Type B pancreatic cell (in vitro differentiated cells): Measurements from ENCODE around the gene SPATS2. TPM values are rescaled to one million over a fixed set of nuclear protein-coding genes. Genes with fewer than 3 reads are reported as not detected.
"Not testable (repeated sequence)": the region's sequence is repeated elsewhere in the genome, so short reads cannot be mapped to it uniquely, and the experiment has no call there.

ENCODE experiments used
- DNase-seq: peaks from one replicate; pipeline ENCODE4 v3.0.0; 2021; ENCODE audit warnings: mixed read lengths; ENCODE audit not compliant: unreplicated experiment; ENCODE audit errors: extremely low spot score
- H3K27ac Mint-ChIP-seq: 2 replicates; pipeline ENCODE4 v1.8.0; 2021; ENCODE audit warnings: mild to moderate bottlenecking, mixed read lengths
- H3K27me3 Mint-ChIP-seq: 2 replicates; pipeline ENCODE4 v1.8.0; 2021; ENCODE audit warnings: mixed read lengths
- H3K36me3 Mint-ChIP-seq: 2 replicates; pipeline ENCODE4 v1.8.0; 2021; ENCODE audit warnings: mixed read lengths
- H3K4me1 Mint-ChIP-seq: one replicate; pipeline ENCODE4 v1.8.0; 2021; ENCODE audit warnings: mixed read lengths; ENCODE audit not compliant: unreplicated experiment
- H3K4me3 Mint-ChIP-seq: 2 replicates; pipeline ENCODE4 v1.8.0; 2021; ENCODE audit warnings: mild to moderate bottlenecking, mixed read lengths
- H3K9me3 Mint-ChIP-seq: 2 replicates; pipeline ENCODE4 v1.8.0; 2021; ENCODE audit warnings: mixed read lengths
- total RNA-seq: library from RNA; stranded (reverse); gene quantifications from 2 replicates; pipeline ENCODE4 v1.2.1, GENCODE V29; 2021; ENCODE audit warnings: low replicate concordance
- TF ChIP-seq, protein P1 (sequence below): fragments of 200-600 bp; sonication (generic); conservative IDR thresholded peaks from 2 replicates; pipeline ENCODE4 v1.5.0; 2021; ENCODE audit warnings: antibody characterized with exemption, mild to moderate bottlenecking

Gene SPATS2
- total RNA-seq, 1 donor from 2014 or later, result 40.3 TPM

DNA sequence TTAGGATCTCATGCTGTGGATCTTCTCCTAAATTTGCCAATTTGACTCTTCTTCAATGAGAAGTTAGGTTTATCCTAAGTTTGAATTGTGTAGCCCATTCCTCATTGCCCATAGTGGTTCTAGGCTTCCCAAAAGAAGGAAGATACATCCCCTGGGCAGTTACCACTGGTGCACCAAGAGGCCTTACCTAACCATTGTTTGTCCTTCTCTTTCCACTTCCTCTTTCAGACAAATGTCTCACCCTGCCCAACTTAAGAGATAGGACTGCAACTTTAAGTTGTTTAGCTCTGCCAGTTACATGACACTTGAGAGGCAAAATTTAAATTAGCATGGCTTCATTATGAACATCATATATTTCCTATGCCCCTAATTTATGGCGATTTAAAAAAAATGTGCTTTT, 162.2 kb downstream of the SPATS2 start:
- Mint-ChIP-seq H3K27ac (no peak overlapping the region), H3K27me3 (no peaks in the 10 kb centered on the region), H3K36me3 (peaks cover 19% of the 10 kb centered on the region), H3K4me1 (peaks cover 3% of the 10 kb centered on the region), H3K9me3 (no peaks in the 10 kb centered on the region), H3K4me3 (no peak overlapping the region)
- no peak for DNase-seq
- TF ChIP-seq, protein P1, sequence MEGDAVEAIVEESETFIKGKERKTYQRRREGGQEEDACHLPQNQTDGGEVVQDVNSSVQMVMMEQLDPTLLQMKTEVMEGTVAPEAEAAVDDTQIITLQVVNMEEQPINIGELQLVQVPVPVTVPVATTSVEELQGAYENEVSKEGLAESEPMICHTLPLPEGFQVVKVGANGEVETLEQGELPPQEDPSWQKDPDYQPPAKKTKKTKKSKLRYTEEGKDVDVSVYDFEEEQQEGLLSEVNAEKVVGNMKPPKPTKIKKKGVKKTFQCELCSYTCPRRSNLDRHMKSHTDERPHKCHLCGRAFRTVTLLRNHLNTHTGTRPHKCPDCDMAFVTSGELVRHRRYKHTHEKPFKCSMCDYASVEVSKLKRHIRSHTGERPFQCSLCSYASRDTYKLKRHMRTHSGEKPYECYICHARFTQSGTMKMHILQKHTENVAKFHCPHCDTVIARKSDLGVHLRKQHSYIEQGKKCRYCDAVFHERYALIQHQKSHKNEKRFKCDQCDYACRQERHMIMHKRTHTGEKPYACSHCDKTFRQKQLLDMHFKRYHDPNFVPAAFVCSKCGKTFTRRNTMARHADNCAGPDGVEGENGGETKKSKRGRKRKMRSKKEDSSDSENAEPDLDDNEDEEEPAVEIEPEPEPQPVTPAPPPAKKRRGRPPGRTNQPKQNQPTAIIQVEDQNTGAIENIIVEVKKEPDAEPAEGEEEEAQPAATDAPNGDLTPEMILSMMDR, result no peak

DNA sequence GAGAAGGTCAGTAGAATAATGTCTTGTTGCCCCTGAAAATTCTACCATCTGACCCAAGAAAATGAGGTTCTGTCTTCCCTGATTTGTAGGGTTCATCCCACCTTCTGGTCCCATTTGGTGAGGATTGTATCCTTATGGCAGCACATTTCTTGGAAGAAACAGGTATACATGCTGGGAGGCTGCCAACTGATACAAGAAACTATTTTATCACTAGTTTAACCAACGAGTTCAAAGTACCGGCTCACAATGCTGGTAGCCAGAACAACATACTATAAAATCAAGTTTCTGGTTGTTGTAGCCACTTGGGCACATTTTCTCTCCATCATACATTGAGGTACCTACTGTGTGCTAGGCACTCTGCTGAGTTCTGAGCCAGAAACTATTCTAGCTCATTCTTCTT, 164.5 kb downstream of the SPATS2 start:
- H3K36me3 Mint-ChIP-seq, result peaks cover 7% of the 10 kb centered on the region
- H3K9me3 Mint-ChIP-seq, result no peaks in the 10 kb centered on the region
- no peak overlapping the region for H3K4me3 Mint-ChIP-seq
- no peak overlapping the region for H3K27ac Mint-ChIP-seq
- DNase-seq, result no peak
- peaks cover 3% of the 10 kb centered on the region for H3K4me1 Mint-ChIP-seq
- TF ChIP-seq, protein P1, result no peak
- H3K27me3 Mint-ChIP-seq, result peaks cover 18% of the 10 kb centered on the region

DNA sequence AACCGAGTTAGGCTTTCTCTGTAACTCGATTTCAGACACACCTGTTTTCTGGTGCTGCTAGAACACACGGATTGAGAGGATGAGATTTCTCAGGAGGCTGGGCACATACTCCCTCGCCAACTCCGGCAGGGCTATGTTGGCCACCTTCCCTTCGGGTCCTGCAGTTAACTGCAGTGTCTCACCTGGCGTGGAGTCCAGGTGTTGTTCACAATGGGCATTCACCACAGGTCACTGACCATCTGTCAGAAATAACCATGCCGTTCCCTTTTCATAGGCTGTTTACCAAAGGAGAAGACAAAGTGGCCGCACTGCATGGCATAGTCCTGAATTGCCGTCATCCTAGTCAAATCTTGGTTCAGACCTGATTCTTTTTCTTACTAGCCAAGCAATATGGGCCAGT, 166.1 kb downstream of the SPATS2 start:
- no peaks in the 10 kb centered on the region for H3K9me3 Mint-ChIP-seq
- H3K4me3 Mint-ChIP-seq, result no peak overlapping the region
- no peak overlapping the region for H3K27ac Mint-ChIP-seq
- H3K27me3 Mint-ChIP-seq, result peaks cover 33% of the 10 kb centered on the region
- TF ChIP-seq, protein P1, result no peak
- H3K36me3 Mint-ChIP-seq, result peaks cover 7% of the 10 kb centered on the region
- DNase-seq, result no peak
- peaks cover 3% of the 10 kb centered on the region for H3K4me1 Mint-ChIP-seq

DNA sequence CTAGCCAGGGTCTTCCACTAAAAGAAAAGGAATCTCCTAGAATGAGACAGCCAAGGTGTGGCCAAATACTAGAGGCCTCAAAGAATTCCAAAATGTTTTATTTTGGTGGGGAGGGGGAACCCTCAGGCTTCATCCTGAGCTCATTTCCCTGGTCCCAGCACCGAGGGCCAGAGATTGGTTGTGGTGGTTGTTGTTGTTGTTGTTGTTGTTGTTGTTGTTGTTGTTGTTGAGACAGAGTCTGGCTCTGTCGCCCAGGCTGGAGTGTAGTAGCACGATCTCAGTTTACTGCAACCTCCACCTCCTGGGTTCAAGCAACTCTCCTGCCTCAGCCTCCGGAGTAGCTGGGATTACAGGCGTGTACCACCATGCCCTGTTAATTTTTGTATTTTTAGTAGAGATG, 166.9 kb downstream of the SPATS2 start:
- not testable (repeated sequence) for H3K4me1 Mint-ChIP-seq, H3K36me3 Mint-ChIP-seq, H3K4me3 Mint-ChIP-seq, DNase-seq, H3K9me3 Mint-ChIP-seq, H3K27ac Mint-ChIP-seq
- H3K27me3 Mint-ChIP-seq, result peaks cover 34% of the 10 kb centered on the region

DNA sequence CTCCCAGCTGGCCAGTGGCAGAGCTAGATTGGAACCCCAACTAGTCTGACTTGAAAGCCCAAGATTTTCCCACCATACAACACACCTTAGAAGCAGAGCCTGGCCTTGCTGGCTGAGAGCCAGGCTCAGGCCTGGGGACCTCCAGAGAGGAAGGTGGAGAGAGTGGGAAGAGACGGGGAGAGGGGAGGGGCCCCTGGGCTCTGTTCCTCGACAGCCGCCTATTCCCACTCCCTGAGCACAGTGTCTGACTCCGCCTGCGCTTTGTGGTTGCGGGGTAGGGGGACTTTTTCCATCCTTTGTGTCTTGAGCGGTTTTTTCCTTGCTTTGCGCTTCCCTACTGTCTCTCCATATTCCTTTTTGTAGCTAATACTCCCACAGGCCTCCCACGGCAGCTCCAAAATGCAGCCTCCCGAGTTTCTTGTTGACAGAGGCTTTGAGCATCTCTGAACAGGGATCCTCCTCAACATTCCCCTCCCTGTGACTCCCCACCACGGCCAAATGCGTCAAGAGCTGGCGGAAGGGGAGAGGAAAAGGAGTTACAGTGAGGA, 167.5 kb downstream of the SPATS2 start:
- H3K36me3 Mint-ChIP-seq, result peaks cover 3% of the 10 kb centered on the region
- H3K4me3 Mint-ChIP-seq, result no peak overlapping the region
- TF ChIP-seq, protein P1, result no peak
- no peaks in the 10 kb centered on the region for H3K4me1 Mint-ChIP-seq
- DNase-seq, result no peak
- H3K27me3 Mint-ChIP-seq, result peaks cover 39% of the 10 kb centered on the region
- no peak overlapping the region for H3K27ac Mint-ChIP-seq
- no peaks in the 10 kb centered on the region for H3K9me3 Mint-ChIP-seq

DNA sequence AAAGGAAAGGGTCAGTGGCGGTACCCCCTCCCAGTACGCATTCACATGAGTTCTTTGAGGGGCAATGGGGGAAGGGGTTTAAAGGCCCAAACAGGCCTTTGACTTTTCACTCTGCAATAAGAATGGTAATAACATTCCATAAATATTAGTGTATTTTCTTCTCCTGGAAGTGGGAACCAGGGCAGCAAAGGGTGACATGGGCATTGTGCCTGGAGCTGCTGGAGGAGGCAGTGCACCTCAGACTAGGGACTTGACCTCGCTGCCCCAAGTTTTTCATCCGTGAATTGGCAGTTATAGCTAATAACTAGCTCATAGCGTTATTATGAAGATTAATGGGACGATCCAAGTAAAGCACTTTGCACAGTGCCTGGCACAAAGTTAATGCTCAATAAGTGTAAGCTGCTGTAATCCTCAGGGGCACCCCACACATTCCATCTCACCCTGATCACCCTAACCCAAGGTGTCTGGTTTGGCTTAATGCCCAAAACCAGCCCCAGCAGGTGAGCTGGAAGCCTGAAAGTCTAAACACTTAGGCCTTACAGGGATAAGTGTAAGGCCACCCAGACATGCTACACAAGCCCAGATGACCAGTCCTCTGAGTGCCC, 168.8 kb downstream of the SPATS2 start:
- peaks cover 5% of the 10 kb centered on the region for H3K4me1 Mint-ChIP-seq
- no peak for DNase-seq
- TF ChIP-seq, protein P1, result no peak
- H3K36me3 Mint-ChIP-seq, result no peaks in the 10 kb centered on the region
- H3K9me3 Mint-ChIP-seq, result no peaks in the 10 kb centered on the region
- peak overlapping the region; percentile 34 for H3K4me3 Mint-ChIP-seq
- H3K27me3 Mint-ChIP-seq, result peaks cover 51% of the 10 kb centered on the region
- H3K27ac Mint-ChIP-seq, result no peak overlapping the region
